Omental fat pad (tissue), 4 donors: ENCODE data around the gene HNRNPK. TPM values are rescaled to one million over a fixed set of nuclear protein-coding genes. Genes with fewer than 3 reads are reported as not detected.

Source experiments
- ATAC-seq: fragments of 150-250 bp; one replicate; pipeline ENCODE4 v1.9.1; 2016; ENCODE audit warnings: mild to moderate bottlenecking, moderate library complexity; ENCODE audit not compliant: low FRiP score
- DNase-seq: peaks from one replicate; pipeline ENCODE4 v3.0.0-alpha.2; 2019; ENCODE audit warnings: low spot score
- total RNA-seq, 4 donors: library from RNA; depleted of rRNA; stranded (reverse); fragments of >200 nt; gene quantifications; one replicate each; pipeline ENCODE4 v1.1.0, GENCODE V29; 2016
- TF ChIP-seq, protein P1 (sequence below), 3 donors: fragments of 450-650 bp; IDR thresholded peaks; one replicate each; pipeline ENCODE4 v1.5.1; 2016 to 2017; ENCODE audit warnings: antibody characterized with exemption in 3 of 3, mild to moderate bottlenecking in 3 of 3, moderate library complexity in 2 of 3

The HNRNPK gene
- total RNA-seq, 4 donors from 2014 or later = 417 to 565 (median 429) TPM

- ATAC-seq (peak; percentile 33), DNase-seq (no peak)
- TF ChIP-seq, protein P1, sequence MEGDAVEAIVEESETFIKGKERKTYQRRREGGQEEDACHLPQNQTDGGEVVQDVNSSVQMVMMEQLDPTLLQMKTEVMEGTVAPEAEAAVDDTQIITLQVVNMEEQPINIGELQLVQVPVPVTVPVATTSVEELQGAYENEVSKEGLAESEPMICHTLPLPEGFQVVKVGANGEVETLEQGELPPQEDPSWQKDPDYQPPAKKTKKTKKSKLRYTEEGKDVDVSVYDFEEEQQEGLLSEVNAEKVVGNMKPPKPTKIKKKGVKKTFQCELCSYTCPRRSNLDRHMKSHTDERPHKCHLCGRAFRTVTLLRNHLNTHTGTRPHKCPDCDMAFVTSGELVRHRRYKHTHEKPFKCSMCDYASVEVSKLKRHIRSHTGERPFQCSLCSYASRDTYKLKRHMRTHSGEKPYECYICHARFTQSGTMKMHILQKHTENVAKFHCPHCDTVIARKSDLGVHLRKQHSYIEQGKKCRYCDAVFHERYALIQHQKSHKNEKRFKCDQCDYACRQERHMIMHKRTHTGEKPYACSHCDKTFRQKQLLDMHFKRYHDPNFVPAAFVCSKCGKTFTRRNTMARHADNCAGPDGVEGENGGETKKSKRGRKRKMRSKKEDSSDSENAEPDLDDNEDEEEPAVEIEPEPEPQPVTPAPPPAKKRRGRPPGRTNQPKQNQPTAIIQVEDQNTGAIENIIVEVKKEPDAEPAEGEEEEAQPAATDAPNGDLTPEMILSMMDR (IDR thresholded peaks at IDR 0.05) = no peak
These were observed 45.3 kb downstream of the HNRNPK start for GRCh38 chr9:83934569-83935275.

DNA sequence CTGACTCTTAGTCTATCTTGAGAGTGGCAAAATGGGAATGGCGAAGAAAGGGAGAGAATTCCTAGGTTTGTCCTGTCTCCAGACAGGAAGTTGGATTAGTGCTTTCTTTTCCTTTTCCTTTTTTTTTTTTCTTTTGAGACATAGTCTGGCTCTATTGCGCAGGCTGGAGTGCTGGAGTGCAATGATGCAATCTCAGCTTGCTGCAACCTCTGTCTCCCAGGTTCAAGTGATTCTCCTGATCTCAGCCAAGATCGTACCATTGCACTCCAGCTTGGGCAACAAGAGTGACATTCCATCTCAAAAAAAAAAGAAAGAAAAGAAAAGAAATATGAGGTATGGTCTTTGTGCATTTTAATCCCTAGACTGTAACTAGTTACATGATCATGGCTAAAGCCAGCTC lies 46.2 kb downstream of the HNRNPK start:
- DNase-seq = no peak
- TF ChIP-seq, protein P1 (IDR thresholded peaks at IDR 0.05) = no peak
- ATAC-seq = peak; percentile 47

GRCh38 chr9:83932851-83933250 lies 47.2 kb downstream of the HNRNPK start:
- no peak for DNase-seq
- TF ChIP-seq, protein P1 (IDR thresholded peaks at IDR 0.05) = no peak
- no peak for ATAC-seq

DNA sequence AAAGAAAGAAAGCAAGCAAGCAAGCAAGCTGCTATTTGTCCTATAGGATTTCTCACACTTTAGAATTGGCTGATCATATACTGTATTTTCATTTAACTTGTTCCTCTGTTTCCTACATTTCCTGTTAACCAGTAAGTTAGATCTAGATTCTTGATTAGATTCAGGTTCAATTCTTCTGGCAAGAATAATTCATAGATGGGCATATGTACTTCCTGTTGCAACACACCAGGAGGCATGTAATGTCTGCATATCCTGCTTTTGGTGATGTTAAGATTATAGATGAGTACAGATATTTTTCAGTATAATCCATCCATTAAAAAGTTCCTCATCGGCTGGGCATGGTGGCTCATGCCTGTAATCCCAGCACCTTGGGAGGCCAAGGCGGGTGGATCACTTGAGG lies 48.0 kb downstream of the HNRNPK start:
- DNase-seq (no peak), ATAC-seq (no peak)
- TF ChIP-seq, protein P1 (IDR thresholded peaks at IDR 0.05) = no peak

- TF ChIP-seq, protein P1 (IDR thresholded peaks at IDR 0.05) = no peak
- DNase-seq (no peak), ATAC-seq (no peak)
These were observed 49.1 kb downstream of the HNRNPK start for GRCh38 chr9:83930881-83931280.

GRCh38 chr9:83927591-83927990 lies 52.4 kb downstream of the HNRNPK start:
- no peak for ATAC-seq
- no peak for DNase-seq
- TF ChIP-seq, protein P1 (IDR thresholded peaks at IDR 0.05) = no peak
